ENCODE measurements around the gene YKT6.

YKT6 gene

GRCh38 chr7:44259547-44260457, 59.0 kb downstream of the YKT6 start:
- DNase-seq (ENCODE audit: low spot score), result peak; percentile 88

GRCh38 chr7:44261240-44261639, 60.5 kb downstream of the YKT6 start:
- no peak for DNase-seq (ENCODE audit: low spot score)

- no peak for DNase-seq (ENCODE audit: low spot score)
Observed at GRCh38 chr7:44262031-44262430, 61.3 kb downstream of the YKT6 start.

- no peak for DNase-seq (ENCODE audit: low spot score)
Observed at GRCh38 chr7:44263326-44264082, 62.7 kb downstream of the YKT6 start.

All from AG08396 (cell line).